ENCODE results near the gene ASCL3. TPM values are rescaled to one million over a fixed set of nuclear protein-coding genes. Genes with fewer than 3 reads are reported as not detected.
"Not testable (repeated sequence)": the region's sequence is repeated elsewhere in the genome, so short reads cannot be mapped to it uniquely, and the experiment has no call there.

ASCL3 gene
- total and polyA plus RNA-seq, 2 of the 8 experiments (the other 6 are each of a cell fraction or from before 2014, with no cell fraction given) = not detected

- H3K14ac ChIP-seq (ENCODE audit: insufficient read length); H2AK5ac ChIP-seq (ENCODE audit: low read depth, low read length); H3K56ac ChIP-seq (replicated peaks; ENCODE audit: insufficient read length, low read depth, low read length); H3K4me1 ChIP-seq (replicated peaks in 1 of 4; ENCODE audit: control insufficient read depth in 3 of 4, insufficient read depth in 4 of 4, low read length in 3 of 4); H3K23ac ChIP-seq (ENCODE audit: insufficient read length); H3K18ac ChIP-seq (ENCODE audit: extremely low read depth, low read length); H3K36me3 ChIP-seq (ENCODE audit: control insufficient read depth in 2 of 4, insufficient read depth in 4 of 4, low read length in 3 of 4); H3K4me2 ChIP-seq (ENCODE audit: insufficient read depth in 1 of 2, low read depth in 2 of 2, low read length in 2 of 2); H3K27ac ChIP-seq (ENCODE audit: low read depth, low read length); H4K8ac ChIP-seq (ENCODE audit: extremely low read depth, insufficient read depth, low read length); H3K4me3 ChIP-seq (ENCODE audit: extremely low read depth in 1 of 4, insufficient read depth in 2 of 4, low read depth in 3 of 4, low read length in 4 of 4); H4K91ac ChIP-seq (replicated peaks; ENCODE audit: insufficient read length, low read length); H3K79me2 ChIP-seq (ENCODE audit: control insufficient read depth in 1 of 2, insufficient read depth in 2 of 2, low read length in 2 of 2); H3K4ac ChIP-seq (replicated peaks; ENCODE audit: insufficient read length, low read depth, low read length); POLR2A ChIA-PET (ENCODE audit: partially characterized antibody); H4K5ac ChIP-seq (ENCODE audit: insufficient read length, low read depth, low read length); H4K20me1 ChIP-seq (replicated peaks in 1 of 2; ENCODE audit: control insufficient read depth in 1 of 2, insufficient read depth in 2 of 2, low read length in 2 of 2); H3K79me1 ChIP-seq (ENCODE audit: low read depth, low read length); DNase-seq (ENCODE audit: low read depth in 1 of 2, low spot score in 2 of 2); H3K9ac ChIP-seq (replicated peaks in 1 of 4; ENCODE audit: extremely low read depth in 1 of 4, low read depth in 3 of 4, low read length in 3 of 4); H2BK12ac ChIP-seq (ENCODE audit: low read depth, low read length); H3K23me2 ChIP-seq (ENCODE audit: low read depth, low read length); H2BK20ac ChIP-seq (ENCODE audit: low read length); FAIRE-seq; H2BK120ac ChIP-seq (replicated peaks; ENCODE audit: low read depth, low read length); H2BK15ac ChIP-seq (ENCODE audit: low read length); H3K9me3 ChIP-seq (ENCODE audit: insufficient read depth in 2 of 2, low read depth in 1 of 2, low read length in 1 of 2); H2BK5ac ChIP-seq (ENCODE audit: low read depth, low read length); H3K27me3 ChIP-seq (replicated peaks in 1 of 4; ENCODE audit: control insufficient read depth in 3 of 4, extremely low read depth in 1 of 4, insufficient read depth in 3 of 4, low read length in 3 of 4); H2AFZ ChIP-seq (ENCODE audit: low read length): not testable (repeated sequence)
- 72% methylated on average over 6 of the region's 6 CpGs; no CpG with 5 or more reads in 1 of the 2 experiments for WGBS, 2 experiments (ENCODE audit: extremely low coverage in 1 of 2, insufficient coverage in 1 of 2, insufficient read length in 1 of 2, insufficient replicate concordance in 2 of 2, low coverage in 1 of 2, low lambda C conversion rate in 2 of 2, missing lambda C conversion rate in 1 of 2)
- CTCF ChIA-PET (ENCODE audit: partially characterized antibody) = interaction anchor here (0.6 to 2.6 kb wide), 5 partner anchors 28 to 182 kb away, joined by 3 to 13 read pairs (median 4); no protein-coding TSS in a partner anchor
Observed at GRCh38 chr11:8986772-8987171, 44.0 kb upstream of the ASCL3 start.

Measured in H1 (cell line).